ENCODE data around the gene MRPL40. TPM values are rescaled to one million over a fixed set of nuclear protein-coding genes. Genes with fewer than 3 reads are reported as not detected.

MRPL40 gene
- total RNA-seq, 4 donors from 2014 or later = 37.5 to 69.3 (median 48.7) TPM

DNA sequence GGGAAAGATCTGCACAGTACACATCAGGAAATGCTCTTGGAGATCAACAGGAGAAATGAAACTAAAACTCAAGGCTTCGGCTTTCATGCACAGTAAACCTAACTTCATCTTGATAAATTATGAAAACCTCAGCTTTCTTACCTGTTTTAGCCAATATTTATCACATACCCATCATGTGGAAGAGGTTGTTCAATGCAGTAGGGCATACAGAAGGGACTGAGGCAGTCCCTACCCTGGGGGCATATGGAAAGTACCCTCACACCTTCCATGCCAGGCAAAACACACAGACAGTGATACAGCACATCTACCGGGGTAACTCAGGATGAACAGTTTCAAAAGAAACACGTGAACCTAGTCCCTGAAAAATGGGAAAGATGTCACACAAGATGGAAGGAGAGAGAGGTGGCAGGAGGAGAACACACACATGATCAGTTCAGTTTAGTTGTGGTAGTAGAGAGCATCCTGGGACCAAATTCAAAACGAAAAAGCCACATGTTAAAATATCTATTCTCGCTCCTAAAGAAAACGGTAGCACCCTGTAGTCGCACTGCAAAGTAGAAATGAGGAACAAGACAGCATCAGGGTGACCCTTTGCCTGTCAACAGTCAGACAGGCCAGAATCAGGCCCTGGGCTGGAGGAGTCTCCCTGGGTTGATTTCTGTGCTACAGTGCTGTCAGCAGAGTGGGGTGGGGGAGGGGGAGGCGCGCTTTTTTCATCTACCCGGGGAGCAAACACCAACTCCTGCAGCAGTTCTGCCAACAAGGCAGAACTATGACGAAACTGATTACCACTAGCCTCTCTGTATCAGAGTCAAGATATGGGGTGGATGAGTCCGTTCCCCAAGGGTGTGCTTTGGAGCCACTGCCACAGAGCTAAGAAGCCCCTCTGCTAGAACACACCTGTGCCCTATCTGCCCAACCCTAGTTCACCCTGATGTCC, 2.1 kb upstream of the MRPL40 start:
- peak overlapping the region; percentile 80 to 98 (median 89) for H3K27ac ChIP-seq
- intact Hi-C loops (cut with DNase I) = loop anchor here (5.0 to 10.0 kb wide), 3 partner anchors 75 to 285 kb away; partner anchors contain the start of genes ESS2 and SLC25A1
- WGBS, 2 donors = 11 to 12% methylated on average over 9 to 10 of the region's 12 CpGs

DNA sequence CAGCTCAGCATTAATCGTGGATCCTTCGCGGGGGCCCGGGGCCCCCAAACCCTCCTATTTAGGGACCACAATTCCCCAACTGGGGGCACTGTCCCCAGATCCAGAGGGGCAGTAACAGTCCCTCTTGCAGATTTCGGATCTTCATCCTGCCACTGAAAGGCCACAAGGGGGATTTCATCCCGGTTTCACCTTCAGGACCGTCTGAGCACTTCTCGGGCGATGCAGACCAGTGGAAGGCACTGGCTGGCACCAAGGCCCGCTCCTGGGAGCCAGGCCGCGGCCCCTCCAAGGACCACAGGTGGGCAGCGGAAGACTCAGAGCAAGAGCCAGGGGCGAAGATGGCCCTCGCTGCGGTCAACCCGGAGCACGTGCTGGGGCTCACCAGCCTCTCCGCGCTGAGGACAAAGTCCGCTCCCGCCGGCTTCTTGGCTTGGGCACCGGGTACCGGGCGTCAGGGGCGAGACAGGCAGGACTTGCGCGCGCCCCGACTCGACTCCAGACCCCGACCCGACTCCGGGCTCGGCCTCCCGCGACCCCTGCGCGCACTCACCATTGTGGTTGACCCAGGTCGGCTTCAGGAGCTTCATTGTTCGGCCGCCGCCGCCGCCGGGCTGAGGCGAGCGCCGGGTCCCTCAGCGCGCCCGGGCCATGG, 1.3 kb upstream of the MRPL40 start:
- DNase-seq = peak; percentile 36 to 39
- 0 to 2% methylated on average over 5 to 17 of the region's 53 CpGs for WGBS, 2 donors
- Histone ChIP-seq H3K4me1 (peaks cover 45 to 52% of the 10 kb centered on the region in 2 donors), H3K9me3 (no peaks in the 10 kb centered on the region), H3K4me3 (replicated peaks in 1 of 3) (peak overlapping the region; percentile 19 to 91 (median 76)), H3K36me3 (peaks cover 0 to 11% of the 10 kb centered on the region in 2 donors), H3K27me3 (no peaks in the 10 kb centered on the region), H3K27ac (peak overlapping the region; percentile 80 to 98 (median 89))
- TF ChIP-seq, protein P1, sequence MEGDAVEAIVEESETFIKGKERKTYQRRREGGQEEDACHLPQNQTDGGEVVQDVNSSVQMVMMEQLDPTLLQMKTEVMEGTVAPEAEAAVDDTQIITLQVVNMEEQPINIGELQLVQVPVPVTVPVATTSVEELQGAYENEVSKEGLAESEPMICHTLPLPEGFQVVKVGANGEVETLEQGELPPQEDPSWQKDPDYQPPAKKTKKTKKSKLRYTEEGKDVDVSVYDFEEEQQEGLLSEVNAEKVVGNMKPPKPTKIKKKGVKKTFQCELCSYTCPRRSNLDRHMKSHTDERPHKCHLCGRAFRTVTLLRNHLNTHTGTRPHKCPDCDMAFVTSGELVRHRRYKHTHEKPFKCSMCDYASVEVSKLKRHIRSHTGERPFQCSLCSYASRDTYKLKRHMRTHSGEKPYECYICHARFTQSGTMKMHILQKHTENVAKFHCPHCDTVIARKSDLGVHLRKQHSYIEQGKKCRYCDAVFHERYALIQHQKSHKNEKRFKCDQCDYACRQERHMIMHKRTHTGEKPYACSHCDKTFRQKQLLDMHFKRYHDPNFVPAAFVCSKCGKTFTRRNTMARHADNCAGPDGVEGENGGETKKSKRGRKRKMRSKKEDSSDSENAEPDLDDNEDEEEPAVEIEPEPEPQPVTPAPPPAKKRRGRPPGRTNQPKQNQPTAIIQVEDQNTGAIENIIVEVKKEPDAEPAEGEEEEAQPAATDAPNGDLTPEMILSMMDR (IDR thresholded peaks at IDR 0.05) = no peak
- TF ChIP-seq POLR2A (IDR thresholded peaks at IDR 0.05) = no peak
- intact Hi-C loops (cut with DNase I) = loop anchor here (5.0 to 10.0 kb wide), 3 partner anchors 76 to 286 kb away; partner anchors contain the start of genes ESS2 and SLC25A1

More for the DNA sequence above, 2.1 kb upstream of the MRPL40 start:
- no peaks in the 10 kb centered on the region for H3K9me3 ChIP-seq
- peaks cover 0 to 5% of the 10 kb centered on the region in 2 donors for H3K36me3 ChIP-seq
- H3K27me3 ChIP-seq = no peaks in the 10 kb centered on the region
- peak overlapping the region; percentile 19 to 91 (median 76) for H3K4me3 ChIP-seq (replicated peaks in 1 of 3)
- peaks cover 53 to 60% of the 10 kb centered on the region in 2 donors for H3K4me1 ChIP-seq
- TF ChIP-seq, protein P1 (IDR thresholded peaks at IDR 0.05) = no peak
- TF ChIP-seq POLR2A (IDR thresholded peaks at IDR 0.05) = peak in 1 of 2 donors; percentile 62
- peak; percentile 61 to 74 for DNase-seq

DNA sequence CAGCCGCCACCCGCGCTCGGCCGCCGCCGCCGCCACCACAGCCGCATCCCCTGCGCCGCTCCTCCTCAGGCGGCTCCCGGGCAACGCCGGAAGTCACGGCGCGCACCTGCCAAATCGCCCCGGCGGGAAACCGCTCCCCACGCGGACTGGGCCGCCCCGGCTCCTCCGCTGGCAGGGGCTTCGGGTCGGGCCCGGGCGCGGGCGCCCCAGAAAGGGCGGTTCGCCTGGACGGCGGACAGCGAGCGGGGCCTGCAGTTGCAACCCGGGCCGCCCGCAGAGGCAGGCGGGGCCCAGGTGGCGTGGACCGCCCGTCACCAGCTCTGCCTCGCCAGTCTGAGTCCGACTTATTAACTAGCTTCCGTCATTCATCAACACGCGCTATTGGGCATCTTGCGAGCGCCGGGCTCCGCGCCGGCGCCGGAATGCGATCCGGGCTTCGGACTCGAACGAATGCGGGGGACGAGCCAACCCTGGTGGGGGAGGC, 654 bp upstream of the MRPL40 start, which contains the start of gene HIRA:
Gene HIRA, minus strand, starts transcription at position 85 of the 484 bp plus-strand sequence. CDS start 257 bp downstream, outside the sequence.
- H3K4me1 ChIP-seq = peaks cover 39 to 45% of the 10 kb centered on the region in 2 donors
- no peaks in the 10 kb centered on the region for H3K27me3 ChIP-seq
- DNase-seq = peak; percentile 74 to 76
- H3K36me3 ChIP-seq = peaks cover 0 to 15% of the 10 kb centered on the region in 2 donors
- 0% methylated on average over 15 of the region's 66 CpGs; no CpG with 5 or more reads in 1 of the 2 donors for WGBS, 2 donors
- no peaks in the 10 kb centered on the region for H3K9me3 ChIP-seq
- H3K4me3 ChIP-seq (replicated peaks in 1 of 3) = peak within 1 kb of the TSS; percentile 78 to 98 (median 91)
- peak within 1 kb of the TSS; percentile 98 to 99 (median 99) for H3K27ac ChIP-seq
- no peak for TF ChIP-seq POLR2A (IDR thresholded peaks at IDR 0.05)
- TF ChIP-seq, protein P1 (IDR thresholded peaks at IDR 0.05) = no peak
- intact Hi-C loops (cut with DNase I) = loop anchor here (5.0 to 10.0 kb wide), 3 partner anchors 77 to 287 kb away; partner anchors contain the start of genes ESS2 and SLC25A1

DNA sequence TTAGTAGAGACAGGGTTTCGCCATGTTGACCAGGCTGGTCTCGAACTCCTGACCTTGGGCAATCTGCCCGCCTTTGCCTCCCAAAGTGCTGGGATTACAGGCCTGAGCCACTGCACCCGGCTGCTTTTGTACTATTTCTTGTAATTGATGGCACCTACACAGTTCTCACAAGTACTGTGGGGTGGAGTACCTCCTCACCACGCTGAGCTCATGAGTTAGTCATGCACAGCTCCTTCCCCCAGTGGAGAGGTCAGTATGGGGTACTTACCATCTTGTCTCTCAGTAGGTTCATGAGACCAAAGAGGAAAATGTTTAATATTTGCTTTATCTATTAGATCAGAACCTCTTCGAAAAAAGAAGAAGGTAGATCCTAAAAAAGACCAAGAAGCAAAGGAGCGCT, 2.1 kb downstream of the MRPL40 start:
- Histone ChIP-seq H3K4me3 (replicated peaks in 1 of 3) (no peak overlapping the region), H3K36me3 (peaks cover 0 to 15% of the 10 kb centered on the region in 2 donors), H3K9me3 (no peaks in the 10 kb centered on the region), H3K27me3 (no peaks in the 10 kb centered on the region), H3K4me1 (peaks cover 16 to 18% of the 10 kb centered on the region in 2 donors), H3K27ac (no peak overlapping the region)
- 82% methylated on average over 7 of the region's 7 CpGs for WGBS, 2 donors
- TF ChIP-seq POLR2A (IDR thresholded peaks at IDR 0.05) = no peak
- TF ChIP-seq, protein P1 (IDR thresholded peaks at IDR 0.05) = no peak
- intact Hi-C loops (cut with DNase I) = loop anchor here (5.0 to 10.0 kb wide), 3 partner anchors 80 to 290 kb away; partner anchors contain the start of genes ESS2 and SLC25A1
- DNase-seq = peak in 1 of 2 donors; percentile 27

Measured in thyroid gland (tissue), 4 donors.